NCI-H446 treated with DMSO at 0.1 percent for 48 hours (cell line): Measurements from ENCODE around the gene COL6A1.
"Not testable (repeated sequence)": the region's sequence is repeated elsewhere in the genome, so short reads cannot be mapped to it uniquely, and the experiment has no call there.

Experiments
- DNase-seq: peaks from one replicate; lab custom pipeline; 2025; lab: John Stamatoyannopoulos, UW

Gene COL6A1

DNA sequence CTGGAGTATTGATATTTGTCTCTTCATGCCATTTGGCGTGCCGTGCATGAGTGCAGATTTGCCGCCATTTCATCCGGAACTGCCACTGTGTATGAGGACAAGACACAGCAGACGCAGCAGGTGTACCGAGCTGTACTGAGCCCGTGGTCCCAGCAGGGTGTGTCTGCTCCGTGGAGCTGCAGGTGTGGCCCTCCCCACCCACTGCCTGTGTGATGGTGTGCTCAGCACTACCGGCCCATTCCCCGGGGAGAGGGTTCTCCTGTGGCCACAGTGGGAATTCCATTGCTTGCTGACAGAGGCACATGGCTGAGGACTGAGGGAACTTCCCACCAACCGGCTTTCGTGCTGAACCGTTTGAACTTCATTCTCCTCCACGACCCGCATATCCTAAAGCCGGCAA lies 34.3 kb upstream of the COL6A1 start:
- no peak for DNase-seq

GRCh38 chr21:45947716-45948255 lies 33.8 kb upstream of the COL6A1 start:
- no peak for DNase-seq

DNA sequence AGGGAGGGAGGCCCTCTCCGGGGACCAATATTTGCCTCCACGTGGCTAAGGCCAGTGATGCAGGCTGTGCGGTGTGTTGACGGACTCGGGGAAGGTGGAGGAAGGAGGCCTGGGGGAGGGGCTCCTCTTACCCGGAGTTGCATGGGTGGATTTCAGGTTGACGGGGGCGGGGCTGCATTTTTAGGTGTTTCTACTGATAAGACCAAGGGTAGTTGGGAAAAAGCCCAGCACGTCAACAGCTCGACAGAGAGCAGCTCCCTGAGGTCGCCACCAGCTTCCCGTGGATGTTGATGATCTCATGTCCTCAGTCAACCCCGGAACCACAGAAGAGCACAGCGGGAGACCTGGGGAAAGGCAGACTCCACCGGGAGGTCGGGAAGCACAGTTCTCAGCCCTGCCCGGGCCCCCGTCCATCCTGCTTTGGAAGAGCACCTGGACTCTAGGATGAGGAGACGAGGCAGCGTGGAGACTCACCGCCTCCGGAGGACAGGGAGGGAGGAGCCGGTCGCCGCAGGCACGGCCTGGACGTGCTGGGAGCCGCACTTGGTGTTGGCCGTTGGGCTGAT lies 32.9 kb upstream of the COL6A1 start:
- no peak for DNase-seq

GRCh38 chr21:45949928-45950739 lies 31.4 kb upstream of the COL6A1 start:
- no peak for DNase-seq

DNA sequence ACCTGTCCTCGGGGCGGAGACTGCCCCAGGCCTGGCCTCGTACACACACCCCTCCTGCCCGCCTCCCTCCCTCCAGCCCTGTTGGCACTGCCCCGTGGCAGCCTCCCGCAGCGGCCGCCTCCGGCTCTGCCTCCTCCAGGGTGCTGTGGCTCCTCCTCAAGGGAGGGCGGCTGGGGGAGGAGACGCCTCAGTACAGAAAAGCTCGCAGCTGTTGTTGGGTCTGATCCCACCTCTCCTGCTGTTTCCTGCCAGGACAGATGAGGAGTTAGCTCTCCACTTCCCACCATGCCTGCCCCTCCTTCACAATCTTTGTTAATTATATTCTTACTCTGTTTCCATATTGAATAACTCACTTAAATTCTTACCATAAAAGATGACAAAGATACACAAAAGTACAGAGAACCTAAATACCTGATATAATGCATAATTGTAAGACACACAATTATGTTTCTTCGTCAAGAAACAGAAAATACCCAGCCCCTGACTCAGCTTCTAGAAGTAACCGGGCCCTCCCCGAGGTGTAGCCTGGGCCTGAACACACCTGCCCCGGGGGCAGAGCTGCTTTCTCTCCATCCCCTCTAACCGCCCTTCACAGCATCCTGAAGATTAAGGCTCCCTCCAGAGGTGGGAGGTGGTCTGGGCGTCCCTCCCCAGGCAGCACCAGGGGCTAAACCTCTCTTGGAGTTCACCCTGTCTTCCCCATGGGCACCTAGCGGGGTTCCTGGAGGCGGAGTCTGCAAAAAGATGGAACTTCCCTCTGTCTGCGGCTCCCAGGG lies 30.6 kb upstream of the COL6A1 start:
- no peak for DNase-seq

GRCh38 chr21:45951676-45952075 lies 29.9 kb upstream of the COL6A1 start:
- no peak for DNase-seq

DNA sequence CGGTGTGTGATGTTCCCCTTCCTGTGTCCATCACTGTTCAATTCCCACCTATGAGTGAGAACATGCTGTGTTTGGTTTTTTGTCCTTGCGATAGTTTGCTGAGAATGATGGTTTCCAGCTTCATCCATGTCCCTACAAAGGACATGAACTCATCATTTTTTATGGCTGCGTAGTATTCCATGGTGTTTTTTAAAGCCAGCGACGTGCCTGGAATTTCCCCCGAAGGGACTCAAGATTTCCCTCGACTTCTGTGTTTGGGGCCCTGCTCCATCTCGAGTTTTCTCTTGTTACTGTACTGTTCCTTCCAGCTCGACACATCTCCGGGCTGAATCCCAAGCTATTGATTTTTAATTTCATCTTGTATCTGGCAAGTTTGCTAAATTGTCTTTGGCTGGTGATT lies 29.0 kb upstream of the COL6A1 start:
- DNase-seq: not testable (repeated sequence)

DNA sequence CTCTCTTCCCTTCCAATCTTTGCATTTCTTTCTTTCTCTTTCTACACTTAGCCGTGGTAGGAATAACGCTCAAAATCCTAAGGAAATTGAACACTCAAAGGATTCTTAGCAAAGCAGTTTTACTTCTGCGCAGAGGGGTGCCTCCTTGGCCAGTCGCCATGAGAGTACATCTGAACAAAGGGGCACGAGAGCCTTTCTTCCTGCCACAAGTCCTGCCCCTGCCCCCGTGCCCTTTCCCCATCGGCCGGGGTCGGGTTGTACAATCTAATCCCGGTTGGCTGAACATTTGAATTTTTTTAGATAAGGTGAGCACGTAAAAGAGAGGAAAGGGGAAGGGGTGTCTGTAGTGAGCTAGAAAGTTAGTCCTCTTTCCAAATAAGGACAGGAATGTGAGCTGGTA lies 28.6 kb upstream of the COL6A1 start:
- no peak for DNase-seq

DNA sequence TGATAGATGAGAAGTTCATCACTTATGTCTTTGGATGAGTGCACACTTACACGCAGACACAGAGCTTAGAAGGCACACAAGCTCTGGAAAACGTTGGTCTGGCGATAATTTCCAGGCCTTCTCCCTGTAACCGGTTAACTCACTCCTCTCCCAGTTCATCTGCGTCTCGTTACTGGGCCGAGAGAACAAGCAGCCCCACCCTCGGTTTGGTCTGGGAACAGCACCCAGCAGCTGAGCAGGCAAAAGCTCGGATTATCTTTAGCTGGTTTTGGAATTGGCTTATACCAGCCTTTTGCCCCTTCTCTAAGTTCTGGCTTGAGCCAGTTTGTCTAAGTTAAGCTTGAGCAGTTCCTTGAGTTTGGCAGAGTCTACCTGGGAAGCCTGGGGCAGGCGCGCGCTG lies 27.3 kb upstream of the COL6A1 start:
- no peak for DNase-seq

- DNase-seq: no peak
Observed at GRCh38 chr21:45954921-45955320, 26.6 kb upstream of the COL6A1 start.

DNA sequence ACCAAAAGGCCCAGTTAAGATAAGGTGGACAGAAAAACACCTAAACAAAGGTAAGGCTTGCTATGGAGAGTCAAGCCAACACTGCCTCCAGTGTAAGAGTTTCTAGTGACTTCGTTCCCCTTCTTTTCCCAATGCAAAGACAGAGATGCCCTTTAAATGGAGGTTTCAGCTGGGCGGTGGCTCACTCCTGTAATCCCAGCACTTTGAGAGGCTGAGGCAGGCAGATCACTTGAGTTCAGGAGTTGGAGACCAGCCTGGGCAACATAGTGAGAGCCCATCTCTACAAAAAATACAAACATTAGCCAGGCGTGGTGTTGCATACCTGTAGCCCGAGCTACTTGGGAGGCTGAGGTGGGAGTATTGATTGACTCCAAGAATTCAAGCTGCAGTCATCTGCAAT lies 24.0 kb upstream of the COL6A1 start:
- DNase-seq: no peak

- no peak for DNase-seq
Observed at GRCh38 chr21:45957981-45958600, 23.5 kb upstream of the COL6A1 start.

- no peak for DNase-seq
Observed at GRCh38 chr21:45959182-45959581, 22.4 kb upstream of the COL6A1 start.

DNA sequence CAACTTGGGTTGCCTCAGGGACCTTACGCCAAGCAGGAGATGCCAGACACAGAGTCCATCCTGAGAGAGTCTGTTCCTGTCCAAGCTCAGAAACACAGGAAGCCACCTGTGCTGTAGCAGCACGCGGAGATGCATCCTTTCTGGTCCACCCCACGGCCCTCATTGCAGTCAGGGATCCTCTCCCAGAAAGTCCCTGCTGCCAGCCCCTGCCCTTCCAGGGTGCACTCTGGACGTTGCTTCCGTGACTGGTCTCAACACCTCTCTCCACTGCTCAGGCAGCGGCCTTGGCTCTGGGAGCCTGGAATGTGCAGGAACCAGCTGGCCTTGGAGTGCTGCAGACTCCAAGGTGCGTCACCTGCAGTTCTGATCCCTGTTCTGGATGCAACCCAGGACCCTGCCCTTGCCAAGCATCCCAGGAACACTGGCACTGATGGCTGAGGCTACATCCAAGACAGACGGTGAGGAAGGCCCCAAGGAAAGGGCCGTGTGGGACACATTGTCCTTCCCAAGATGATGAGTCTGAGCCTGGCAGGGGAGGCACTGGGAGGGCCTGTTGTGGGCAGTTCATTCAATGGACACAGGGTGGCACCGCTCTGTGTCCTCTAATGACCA lies 21.7 kb upstream of the COL6A1 start:
- DNase-seq: no peak

DNA sequence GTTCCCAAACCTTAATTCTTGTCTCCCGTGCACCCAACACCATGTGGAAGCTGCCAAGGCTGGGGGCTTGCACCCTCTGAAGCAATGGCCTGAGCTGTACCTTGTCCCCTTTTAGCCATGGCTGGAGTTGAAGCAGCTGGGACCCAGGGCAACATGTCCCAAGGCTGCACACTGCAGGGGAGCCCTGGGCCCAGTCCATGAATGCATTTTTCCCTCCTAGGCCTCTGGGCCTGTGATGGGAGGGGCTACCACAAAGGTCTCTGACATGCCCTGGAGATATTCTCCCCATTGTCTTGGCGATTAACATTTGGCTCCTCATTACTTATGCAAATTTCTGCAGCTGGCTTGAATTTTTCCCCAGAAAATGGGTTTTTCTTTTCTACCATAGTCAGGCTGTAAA lies 20.2 kb upstream of the COL6A1 start:
- not testable (repeated sequence) for DNase-seq

DNA sequence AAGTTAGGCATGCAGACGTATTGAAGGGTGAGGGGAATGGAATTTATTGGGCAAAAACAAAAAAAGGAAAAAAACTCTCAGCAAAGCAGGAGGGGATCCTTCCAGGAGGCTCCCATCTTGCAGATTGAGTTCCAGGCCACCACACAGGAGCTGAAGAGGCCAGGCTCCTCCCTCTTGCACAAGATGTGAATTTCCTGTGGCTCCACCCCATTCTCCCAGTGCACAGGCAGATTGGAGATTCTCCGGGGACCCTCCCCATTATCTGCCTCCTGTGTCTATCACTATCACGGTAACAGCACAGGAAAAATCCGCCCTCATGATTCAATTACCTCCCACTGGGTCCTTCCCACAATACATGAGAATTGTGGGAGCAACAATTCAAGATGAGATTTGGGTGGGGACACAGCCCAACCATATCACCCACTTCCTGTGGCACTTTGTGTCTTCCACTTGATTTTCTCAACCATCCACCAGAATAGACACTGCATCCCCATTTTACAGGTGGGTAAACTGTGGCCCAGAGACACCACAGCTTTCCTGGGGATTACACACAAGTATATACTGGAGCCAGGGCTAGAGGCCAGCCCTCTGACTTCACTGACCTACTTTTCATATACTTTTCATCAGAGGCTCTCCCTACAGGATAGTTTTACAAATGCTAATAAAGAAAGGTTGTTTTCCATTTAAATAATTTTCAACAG lies 18.9 kb upstream of the COL6A1 start:
- DNase-seq: no peak

DNA sequence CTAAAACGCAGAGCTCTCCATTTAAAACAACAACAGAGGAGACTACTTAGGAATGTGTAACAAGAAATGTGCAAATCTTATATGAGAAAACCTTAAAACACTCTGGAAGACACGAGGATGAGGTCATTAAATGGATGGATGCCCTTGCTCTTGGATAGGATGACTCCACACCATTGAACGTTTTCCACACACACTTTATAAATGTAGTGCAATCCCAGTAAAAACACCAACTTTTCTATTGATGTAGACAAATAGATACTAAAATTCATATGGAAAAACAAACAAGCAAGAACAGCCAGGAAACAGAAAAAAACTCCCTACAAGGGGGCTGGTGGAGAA lies 18.4 kb upstream of the COL6A1 start:
- DNase-seq: no peak

DNA sequence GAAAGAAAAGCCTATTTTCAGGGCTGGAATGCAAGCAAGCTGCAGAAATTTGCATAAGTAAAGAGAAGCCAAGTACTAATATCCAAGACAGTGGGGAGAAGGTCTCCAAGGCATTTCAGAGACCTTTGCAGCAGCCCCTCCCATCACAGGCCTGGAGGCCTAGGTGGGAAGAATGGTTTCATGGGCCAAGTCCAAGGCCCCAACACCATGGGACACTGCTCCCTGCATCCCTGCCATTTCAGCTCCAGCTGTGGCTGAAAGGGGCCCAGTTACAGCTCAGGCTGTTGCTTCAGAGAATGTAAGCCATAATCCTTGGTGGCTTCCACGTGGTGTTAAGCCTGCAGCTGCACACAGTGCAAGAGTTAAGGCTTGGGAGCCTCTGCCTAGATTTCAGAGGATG lies 16.9 kb upstream of the COL6A1 start:
- no peak for DNase-seq

- no peak for DNase-seq
Observed at GRCh38 chr21:45965084-45965809, 16.3 kb upstream of the COL6A1 start.

- DNase-seq: no peak
Observed at GRCh38 chr21:45966791-45967394, 14.7 kb upstream of the COL6A1 start.
